Body of pancreas (tissue), 4 donors: ENCODE measurements around the gene HMCN2.

Experiments
- POLR2A ChIP-seq, 3 donors: fragments of 450-650 bp; IDR thresholded peaks; one replicate each; pipeline ENCODE4 v1.6.1; 2016; ENCODE audit warnings: antibody characterized with exemption in 3 of 3, mild to moderate bottlenecking in 2 of 3
- TF ChIP-seq, protein P1 (sequence below), 7 experiments: fragments of 450-650 bp in 4 of 7; fragments of 200-600 bp in 3 of 7; sonication (generic) in 3 of 7; IDR thresholded peaks; one replicate each; pipeline ENCODE4 v1.5.1; 2016 to 2019; ENCODE audit warnings: antibody characterized with exemption in 7 of 7

- TF ChIP-seq, protein P1, sequence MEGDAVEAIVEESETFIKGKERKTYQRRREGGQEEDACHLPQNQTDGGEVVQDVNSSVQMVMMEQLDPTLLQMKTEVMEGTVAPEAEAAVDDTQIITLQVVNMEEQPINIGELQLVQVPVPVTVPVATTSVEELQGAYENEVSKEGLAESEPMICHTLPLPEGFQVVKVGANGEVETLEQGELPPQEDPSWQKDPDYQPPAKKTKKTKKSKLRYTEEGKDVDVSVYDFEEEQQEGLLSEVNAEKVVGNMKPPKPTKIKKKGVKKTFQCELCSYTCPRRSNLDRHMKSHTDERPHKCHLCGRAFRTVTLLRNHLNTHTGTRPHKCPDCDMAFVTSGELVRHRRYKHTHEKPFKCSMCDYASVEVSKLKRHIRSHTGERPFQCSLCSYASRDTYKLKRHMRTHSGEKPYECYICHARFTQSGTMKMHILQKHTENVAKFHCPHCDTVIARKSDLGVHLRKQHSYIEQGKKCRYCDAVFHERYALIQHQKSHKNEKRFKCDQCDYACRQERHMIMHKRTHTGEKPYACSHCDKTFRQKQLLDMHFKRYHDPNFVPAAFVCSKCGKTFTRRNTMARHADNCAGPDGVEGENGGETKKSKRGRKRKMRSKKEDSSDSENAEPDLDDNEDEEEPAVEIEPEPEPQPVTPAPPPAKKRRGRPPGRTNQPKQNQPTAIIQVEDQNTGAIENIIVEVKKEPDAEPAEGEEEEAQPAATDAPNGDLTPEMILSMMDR (IDR thresholded peaks at IDR 0.05): no peak
- TF ChIP-seq POLR2A (IDR thresholded peaks at IDR 0.05): no peak
These were observed 37.7 kb upstream of the HMCN2 start for GRCh38 chr9:130227833-130228232.
